ENCODE data around the gene PCGF5.
"Not testable (repeated sequence)": the region's sequence is repeated elsewhere in the genome, so short reads cannot be mapped to it uniquely, and the experiment has no call there.

The PCGF5 gene

GRCh38 chr10:91319336-91319735 lies 98.9 kb downstream of the PCGF5 start:
- no peak for TF ChIP-seq Cebpa-rat (IDR thresholded peaks at IDR 0.05)
- no peaks in the 10 kb centered on the region for H3K27me3 ChIP-seq
- H3K4me3 ChIP-seq: no peak overlapping the region
- no peak overlapping the region for H3K4me2 ChIP-seq
- H4K20me1 ChIP-seq: no peaks in the 10 kb centered on the region
- H3K27ac ChIP-seq: no peak overlapping the region
- no peaks in the 10 kb centered on the region for H3K36me3 ChIP-seq
- peaks cover 6 to 12% (median 8%) of the 10 kb centered on the region in 11 experiments; a peak in 17 of 22 replicates for H3K9me3 ChIP-seq (replicated peaks in 1 of 11)
- no peak overlapping the region for H3K9ac ChIP-seq
- H3K4me1 ChIP-seq: no peaks in the 10 kb centered on the region

DNA sequence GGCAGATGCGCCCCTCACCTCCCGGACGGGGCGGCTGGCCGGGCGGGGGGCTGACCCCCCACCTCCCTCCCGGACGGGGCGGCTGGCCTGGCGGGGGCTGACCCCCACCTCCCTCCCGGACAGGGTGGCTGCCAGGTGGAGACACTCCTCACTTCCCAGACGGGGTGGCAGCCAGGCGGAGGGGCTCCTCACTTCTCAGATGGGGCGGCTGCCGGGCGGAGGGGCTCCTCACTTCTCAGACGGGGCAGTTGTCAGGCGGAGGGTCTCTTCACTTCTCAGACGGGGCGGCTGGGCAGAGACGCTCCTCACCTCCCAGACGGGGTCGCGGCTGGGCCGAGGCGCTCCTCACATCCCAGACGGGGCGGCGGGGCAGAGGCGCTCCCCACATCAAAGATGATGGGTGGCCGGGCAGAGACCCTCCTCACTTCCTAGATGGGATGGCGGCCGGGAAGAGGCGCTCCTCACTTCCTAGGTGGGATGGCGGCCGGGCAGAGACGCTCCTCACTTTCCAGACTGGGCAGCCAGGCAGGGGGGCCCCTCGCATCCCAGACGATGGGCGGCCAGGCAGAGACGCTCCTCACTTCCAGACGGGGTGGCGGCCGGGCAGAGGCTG lies 102.9 kb downstream of the PCGF5 start:
- peaks cover 11 to 21% (median 17%) of the 10 kb centered on the region in 11 experiments for H3K9me3 ChIP-seq (replicated peaks in 1 of 11)
- not testable (repeated sequence) for H3K27ac ChIP-seq, H3K4me2 ChIP-seq, H3K4me3 ChIP-seq, H3K4me1 ChIP-seq, H3K27me3 ChIP-seq, H3K36me3 ChIP-seq, H4K20me1 ChIP-seq, H3K9ac ChIP-seq

- 0 out of 22 replicates have a peak, but pooled peaks cover 0 to 7% (median 0%) of the 10 kb centered on the region in 11 experiments for H3K36me3 ChIP-seq
- no peaks in the 10 kb centered on the region for H3K27me3 ChIP-seq
- no peaks in the 10 kb centered on the region for H3K4me1 ChIP-seq
- no peak overlapping the region for H3K9ac ChIP-seq
- no peak for TF ChIP-seq Cebpa-rat (IDR thresholded peaks at IDR 0.05)
- H3K27ac ChIP-seq: no peak overlapping the region
- H3K4me2 ChIP-seq: no peak overlapping the region
- H3K9me3 ChIP-seq (replicated peaks in 1 of 11): peaks cover 25 to 36% (median 31%) of the 10 kb centered on the region in 11 experiments
- H4K20me1 ChIP-seq: no peaks in the 10 kb centered on the region
- H3K4me3 ChIP-seq: no peak overlapping the region
Observed at GRCh38 chr10:91328320-91328984, 108.0 kb downstream of the PCGF5 start.

All from BLaER1 treated with 17β-estradiol and CSF1 and Interleukin-3, amounts not matched to agents 10 nM and 100 nM (cell line).